Measurements from ENCODE around the gene SVIL.
"Not testable (repeated sequence)": the region's sequence is repeated elsewhere in the genome, so short reads cannot be mapped to it uniquely, and the experiment has no call there.

The SVIL gene

DNA sequence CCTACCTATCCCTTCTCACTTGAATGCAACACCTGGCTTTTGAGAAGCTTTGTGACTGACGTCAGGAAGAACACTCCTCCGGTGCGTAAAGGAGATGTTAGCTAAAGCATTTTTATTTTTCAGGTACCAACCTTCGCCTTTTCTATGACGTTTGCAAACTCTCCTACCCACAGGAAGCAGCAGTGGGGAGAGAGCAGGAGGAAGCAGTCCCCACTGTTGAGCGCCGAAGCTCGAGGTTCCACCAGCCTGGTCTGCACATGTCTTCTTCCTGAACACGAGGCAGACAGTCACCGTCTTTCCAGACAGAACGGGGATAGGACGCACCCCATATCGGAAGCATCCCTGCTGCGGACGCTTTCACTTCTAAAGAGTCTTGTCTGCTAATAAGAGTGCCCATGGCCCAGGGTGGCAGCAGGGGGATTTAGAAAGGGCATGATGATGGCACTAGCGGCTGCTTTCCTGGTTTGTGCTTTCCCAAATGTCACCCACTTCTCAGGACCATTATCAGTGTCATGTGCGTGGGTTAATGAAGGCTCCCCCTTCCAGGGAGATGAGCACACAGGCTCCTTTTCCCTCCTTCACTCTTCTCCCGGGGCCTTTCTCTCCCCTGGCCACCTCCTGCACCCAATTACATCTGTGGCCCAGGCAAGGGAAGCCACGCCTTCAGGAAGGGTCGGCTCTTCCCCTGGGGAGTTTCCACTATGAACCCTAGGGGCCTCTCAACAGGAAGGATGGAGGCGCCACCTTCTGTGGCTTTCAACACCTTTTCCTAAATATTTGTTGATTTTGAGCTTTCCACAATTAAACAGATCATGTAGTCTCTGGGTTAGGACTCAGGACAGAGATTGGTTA is 147.5 kb downstream of the SVIL start:
- not testable (repeated sequence) for DNase-seq (ENCODE audit: low read depth in 2 of 2)

DNA sequence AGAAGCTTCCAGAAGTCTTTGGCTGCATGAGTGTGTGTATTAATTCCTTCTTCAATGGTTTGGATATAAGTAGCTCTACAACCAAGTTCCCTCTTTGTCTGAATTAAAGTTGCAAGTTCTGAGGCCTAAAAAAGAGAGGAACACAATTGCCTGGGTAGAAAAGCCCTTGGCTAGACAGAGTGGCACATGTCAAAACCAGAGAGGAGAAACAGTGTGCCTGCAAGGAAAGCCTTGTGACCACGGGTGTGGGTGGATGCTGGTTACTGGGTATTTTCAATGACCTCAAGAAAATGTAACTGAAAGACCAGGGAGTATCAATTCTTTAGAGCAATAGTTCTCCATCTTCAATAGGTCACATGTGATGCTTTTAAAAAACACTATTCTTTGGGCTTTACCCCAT is 148.3 kb downstream of the SVIL start:
- DNase-seq (ENCODE audit: low read depth in 2 of 2): no peak

DNA sequence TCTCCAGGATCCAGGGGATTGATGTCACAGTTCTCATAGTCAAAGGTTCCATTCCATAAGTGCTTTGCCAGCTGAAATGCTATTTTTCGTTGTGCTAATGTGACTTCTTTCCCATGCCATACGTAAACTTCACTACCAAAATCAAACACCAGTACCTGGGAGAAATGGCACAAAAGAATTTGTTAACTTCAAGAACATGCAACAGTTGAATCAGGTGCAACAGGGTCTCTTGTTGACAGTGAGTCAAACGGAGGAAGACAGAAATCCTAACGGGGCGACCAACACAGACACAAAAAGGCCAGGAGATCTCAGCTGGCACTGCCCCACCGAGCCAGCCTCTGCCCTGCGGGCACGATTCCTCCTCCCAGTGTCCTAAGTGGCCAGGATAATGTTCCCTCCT is 150.1 kb downstream of the SVIL start:
- DNase-seq (ENCODE audit: low read depth in 2 of 2): not testable (repeated sequence)

DNA sequence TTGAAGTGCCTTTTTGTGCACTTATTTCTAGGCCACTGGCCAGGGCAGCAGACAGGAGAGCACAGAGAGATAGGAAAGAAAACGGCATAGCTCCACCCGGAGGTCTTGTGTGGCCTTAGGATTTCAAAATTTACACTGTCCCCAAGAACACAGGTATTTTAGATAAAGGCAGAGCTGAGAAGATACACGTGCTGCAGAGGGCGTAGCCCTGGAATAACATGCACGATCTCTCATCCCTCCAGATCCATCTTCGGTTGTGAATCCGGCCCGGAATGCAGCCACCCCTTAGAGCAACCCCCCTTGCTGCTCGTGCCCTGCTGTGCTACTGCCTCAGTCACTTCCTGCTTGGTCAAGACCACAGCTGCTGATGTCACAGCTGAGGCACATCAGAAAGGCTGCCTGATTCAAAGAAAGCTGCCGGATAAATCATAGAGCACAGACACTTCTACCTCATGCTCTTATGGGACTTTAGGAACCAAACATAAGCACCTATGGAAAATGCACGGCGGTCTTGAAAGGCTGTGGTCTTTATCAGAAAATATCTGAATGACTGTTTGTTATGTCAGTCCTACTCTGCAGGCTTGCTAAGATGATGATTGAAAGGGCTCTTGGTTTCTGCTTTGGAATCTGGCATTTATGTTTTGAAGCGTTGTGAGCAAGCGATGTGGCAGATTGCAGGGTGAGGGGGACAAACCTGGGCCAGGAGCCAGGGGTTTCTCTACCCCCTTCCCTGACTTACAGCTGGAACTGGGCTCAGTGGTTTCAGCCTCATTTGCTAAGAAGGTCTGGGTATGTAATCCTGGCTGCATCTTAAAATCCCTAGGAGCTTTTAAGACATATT is 152.0 kb downstream of the SVIL start:
- no peak for DNase-seq (ENCODE audit: low read depth in 2 of 2)

DNA sequence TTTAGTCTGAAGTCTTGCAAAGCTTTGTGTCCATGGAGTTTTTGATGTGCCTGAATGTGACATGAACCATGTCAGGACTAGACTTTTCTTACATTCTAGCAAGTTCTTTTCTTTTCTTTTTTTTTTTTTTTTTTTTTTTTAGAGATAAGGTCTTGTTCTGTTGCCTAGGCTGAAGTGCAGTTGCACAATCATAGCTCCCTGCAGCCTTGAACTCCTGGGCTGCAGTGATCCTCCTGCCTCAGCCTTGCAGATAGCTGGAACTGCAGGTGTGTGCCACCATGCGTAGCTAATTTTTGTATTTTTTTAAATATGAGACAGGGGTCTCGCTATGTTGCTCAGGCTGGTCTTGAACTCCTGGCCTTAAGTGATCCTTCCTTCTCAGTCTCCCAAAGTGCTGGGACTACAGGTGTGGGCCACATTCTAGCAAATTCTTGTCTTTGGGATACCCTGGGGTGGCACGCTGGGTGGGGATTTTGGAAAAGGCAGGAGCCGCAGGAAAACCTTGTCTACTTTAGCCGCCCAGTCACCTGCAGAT is 152.8 kb downstream of the SVIL start:
- DNase-seq (ENCODE audit: low read depth in 2 of 2): no peak

DNA sequence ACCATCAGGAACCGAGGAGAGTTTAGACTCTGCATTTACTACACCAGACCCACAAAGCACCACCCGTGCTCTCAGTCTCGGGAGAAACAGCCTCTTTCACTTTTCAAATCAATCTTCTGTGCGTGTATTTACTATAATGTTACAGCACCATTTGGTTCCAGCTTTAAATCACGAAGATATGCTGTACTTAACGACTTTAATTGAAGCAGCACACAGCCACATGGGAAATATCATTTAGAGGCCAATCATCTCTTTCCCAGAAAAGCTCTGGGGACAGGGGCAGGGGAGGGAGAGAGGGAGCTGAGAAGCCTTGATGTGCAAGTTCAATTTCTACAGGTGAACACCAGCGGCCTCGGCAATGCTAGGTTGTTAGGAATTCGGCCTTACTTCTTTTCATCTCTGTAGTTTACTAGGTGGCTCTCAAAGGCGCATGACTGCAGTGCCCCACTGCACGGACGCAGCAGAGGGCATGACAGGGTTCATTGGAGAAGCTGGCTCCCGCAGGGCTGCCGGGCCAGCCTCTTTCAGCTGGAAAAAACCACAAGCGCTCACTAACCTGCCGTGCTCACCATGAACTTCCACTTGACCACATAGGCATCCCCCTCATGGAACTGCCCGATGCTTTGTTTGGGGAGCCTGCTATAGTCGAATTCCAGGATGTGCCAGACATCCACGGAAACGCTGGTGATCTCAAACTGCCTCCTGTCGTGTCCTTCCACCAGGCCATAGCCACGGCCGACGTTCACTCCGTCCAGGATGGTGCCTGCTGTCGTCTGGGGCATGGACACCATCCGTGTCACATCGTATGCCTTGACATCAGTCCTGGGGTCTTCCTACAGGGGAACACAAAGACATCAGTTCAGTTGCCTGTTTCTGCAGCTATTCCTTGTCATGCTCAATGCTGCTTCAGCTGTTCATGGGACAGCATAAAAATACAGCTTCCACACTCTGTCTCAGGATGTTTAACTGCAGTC is 154.5 kb downstream of the SVIL start:
- no peak for DNase-seq (ENCODE audit: low read depth in 2 of 2)

DNA sequence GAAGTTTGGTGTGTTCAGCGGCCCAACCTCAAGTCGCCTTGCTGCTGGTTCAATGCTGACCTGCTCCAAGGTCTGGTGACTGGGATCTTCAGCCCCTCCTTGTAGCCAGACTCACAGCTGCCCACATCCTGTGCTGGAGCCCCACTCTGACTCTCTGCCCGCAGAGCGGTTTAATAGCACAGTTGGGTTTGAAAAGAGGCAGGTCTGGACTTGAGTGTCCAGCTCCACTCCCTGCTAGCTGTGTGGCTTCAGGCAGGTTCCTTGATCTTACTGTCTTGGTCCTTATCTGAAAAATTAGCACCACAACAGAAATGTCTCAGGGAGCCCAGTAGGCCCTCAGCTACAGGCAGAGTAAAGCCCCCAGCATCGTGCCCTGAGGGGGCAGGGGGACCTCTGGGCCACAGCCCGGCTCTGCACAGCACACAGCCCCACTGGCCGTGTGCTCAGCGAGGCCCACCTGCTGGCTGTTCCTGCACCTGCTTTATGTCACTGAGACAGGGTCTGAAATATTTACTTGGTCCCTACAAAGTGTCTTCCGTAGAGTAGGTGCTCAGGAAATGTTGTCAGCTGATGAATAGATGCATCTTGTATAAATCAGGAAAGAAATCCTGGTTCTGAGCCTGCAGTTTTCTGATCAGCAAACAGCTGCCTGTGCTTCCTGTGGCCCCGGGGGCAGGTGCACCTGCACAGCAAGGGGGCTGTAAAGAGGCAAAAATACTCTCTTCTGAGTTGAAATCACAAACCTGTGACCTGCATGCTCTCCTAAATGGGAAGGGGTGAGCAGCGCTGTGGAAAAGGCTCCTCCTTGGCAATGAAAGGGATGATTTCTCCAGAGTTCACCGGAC is 155.5 kb downstream of the SVIL start:
- no peak for DNase-seq (ENCODE audit: low read depth in 2 of 2)

DNA sequence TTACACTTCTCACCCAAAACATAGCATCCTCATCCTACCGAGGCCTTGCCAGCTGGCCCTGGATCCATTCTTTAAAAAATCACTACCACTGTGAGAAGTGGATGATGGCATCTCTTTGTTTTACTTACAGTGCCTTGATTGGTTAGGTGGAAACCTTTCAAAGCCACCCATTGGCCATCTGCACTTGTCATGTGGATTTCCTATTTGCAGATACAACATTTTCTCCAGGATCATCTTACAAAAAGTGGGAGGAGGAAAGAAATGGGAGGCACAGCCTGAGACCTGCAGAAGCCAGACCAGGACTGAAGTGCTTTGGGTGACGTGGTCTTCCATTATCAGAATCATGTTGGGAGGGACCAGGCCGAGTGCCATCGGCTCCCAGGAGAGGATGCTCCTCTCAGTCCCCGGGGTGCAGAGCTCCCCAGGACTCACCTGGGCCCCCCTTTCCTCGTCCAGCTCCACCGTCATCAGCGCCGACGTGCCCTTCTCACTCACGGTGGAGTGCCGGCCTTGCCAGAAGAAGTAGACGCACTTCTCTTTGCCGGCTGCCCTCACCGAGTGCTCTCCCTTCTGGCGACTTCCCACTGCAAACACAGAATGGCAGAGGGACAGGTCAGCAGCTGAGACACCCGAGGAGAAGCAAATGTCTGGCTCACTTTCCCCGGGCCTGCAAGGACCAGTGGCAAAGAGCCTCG is 161.2 kb downstream of the SVIL start:
- DNase-seq (ENCODE audit: low read depth in 2 of 2): no peak

DNA sequence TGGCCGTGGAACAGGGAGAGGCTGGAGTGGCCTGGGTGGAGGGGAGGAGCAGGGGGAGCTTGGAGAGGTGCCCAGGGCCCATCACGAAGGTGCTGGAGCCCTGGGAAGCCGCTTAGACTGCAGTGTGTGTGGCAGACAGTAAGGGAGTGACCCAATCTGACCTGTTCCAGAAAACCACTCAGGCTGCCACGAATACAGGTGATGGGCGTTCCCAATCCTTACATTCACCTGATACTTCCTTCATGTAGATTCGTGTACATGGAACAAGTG is 161.7 kb downstream of the SVIL start:
- no peak for DNase-seq (ENCODE audit: low read depth in 2 of 2)

DNA sequence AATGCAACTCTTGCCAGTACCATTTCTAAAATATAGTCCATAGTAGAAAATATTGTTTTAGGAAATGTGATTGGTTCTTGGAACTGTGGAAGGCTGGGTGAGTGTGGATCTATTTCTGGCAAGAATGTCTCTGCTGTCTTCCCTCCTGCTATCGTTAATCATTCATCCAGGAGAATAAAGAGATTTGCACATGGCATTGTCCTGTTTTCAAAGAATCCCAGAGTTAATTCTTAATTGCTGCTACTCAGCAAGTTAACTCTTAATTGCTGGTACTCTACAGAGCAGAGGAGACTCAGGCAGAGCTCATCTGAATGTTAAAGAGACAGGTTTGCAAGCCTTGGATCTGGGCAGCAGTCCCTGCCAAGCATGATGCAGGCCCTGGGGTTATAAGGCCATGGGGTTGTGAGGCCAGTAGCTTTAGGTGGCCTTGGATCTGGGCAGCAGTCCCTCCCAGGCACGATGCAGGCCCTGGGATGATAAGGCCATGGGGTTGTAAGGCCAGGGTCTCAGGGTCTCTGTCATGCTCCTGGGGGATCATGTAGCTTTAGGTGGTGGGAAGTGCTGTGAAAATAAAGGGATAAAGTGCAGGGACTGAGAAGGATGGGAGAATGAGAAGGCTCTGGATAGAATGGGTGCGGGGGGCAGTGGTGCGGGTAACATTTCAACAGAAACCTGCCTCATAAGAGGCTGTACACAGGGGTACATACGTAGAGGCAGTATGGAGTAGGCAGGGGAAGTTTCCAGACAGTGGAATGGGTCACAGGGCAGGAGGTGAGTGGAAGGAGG is 162.3 kb downstream of the SVIL start:
- no peak for DNase-seq (ENCODE audit: low read depth in 2 of 2)

DNA sequence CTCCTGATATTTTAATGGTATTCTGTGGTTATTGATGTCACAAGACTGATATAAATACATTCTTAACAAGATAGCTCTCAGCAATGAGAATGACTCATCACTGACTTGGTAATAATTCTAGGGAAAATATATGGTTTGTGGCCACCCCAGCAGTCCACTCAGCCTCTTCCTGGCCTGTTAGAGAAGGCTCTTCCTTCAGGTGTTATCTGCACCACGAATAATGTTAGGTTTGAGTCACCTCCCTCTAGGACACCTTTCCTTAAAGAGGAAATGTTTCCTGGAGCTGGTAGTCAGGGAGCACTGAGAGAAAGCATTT is 163.3 kb downstream of the SVIL start:
- DNase-seq (ENCODE audit: low read depth in 2 of 2): no peak

DNA sequence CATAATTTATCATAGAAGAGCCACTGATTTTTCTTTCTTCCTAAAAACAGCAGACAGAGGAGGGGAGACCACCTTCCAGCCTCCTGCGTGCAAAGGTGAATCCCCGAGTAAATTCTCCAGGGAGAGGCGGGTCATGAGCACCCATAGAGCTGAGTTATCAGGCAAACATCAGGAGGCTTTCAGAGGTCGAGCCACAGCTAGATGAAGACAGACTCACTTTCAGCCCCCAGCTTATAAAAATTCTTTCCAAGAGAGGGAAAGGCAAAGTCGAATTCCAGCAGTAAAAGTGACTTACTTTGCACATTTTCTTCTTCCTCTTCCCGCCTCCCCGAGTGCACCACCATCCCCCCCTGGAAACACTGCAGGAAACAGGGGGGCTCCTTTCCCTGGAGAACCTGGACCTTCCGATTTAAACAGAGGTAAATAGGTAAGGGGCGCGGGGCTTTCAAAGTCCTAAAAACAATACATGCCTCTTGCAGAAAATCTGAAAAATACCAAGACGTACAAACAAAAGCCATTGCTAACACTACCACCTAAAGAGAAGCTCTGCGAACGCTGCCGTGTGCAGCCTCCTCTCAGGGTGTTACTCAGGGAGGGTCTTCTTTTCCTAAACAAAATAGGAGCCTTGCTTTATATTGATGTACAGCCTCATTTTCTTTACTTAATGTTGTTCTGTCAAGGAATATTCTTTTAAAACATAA is 163.8 kb downstream of the SVIL start:
- DNase-seq (ENCODE audit: low read depth in 2 of 2): no peak

DNA sequence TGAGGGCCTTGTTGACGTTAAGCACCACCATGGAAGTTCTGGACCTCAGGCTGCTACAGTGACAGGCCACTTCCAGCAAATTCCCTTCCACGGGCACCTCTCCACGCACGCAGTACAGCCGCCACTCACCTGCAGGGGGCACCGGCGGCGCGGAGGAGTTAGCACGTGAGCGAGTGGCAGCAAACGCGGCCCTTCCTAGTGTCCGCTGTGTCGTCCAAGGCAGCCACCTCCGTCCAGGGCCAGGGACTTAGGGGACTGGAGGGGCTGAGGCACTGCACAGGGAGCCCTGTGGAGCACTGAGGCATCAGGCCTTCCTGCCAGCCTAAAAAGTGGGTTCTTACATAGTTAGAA is 164.4 kb downstream of the SVIL start:
- DNase-seq (ENCODE audit: low read depth in 2 of 2): no peak

DNA sequence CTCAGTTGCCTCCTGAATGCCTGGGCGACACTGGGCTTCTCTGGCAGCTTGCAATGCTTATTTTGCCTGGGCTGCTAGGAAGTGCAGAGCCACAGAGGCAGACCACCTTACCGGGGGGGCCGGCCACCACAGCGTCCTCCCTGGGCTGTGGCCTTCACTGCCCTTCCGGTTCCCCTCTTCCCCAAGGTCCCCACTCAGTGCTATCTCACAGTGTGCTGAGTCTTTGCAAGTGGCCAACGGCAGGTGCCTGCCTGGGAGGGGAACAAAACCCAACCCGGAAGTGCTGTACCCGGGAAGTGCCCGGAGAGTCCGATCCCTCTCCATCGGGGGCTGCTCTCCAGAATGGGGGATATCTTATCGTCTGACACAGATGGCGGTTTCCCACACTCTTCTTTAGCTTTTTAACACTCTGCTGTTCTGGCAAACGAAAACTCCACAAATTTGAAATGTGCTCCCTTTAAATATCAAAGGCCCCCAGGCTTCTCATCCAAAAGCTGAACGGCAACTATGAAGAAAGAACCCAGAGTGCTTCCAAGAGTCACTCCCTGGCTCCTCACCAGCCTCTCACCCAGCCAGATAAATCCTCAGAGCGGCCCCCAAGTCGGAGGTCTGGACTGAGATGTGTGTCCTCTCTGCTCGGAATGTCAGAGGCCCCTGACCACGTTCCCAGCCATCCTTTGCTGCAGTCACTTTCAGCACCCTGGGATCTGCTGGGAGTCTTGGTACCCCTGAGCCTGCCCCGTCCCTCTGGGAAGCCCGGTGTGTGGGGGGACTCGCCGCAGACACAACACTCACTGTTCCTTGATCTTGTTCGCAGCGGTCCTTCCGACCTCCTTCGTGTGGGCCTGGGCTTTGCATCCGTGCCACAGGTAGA is 165.1 kb downstream of the SVIL start:
- DNase-seq (ENCODE audit: low read depth in 2 of 2): no peak

DNA sequence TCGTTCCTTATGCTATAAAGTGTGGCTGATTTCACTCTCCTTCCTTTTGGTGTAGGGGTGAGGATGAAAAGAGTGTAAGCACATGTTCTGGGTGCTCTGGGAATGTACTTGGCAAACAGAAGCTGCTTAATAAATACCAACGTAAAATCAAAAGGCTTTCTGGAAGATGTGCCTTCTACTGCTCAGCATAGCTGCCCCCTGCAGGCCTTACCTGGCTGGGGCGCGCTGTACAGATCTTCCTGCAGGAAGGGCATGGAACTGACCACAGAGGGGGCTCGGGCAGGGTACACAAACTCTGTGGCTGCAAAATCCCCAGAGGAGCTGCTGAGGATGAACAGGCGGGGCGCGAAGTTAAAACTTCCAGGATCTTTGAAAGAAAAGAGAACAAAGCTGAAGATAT is 169.4 kb downstream of the SVIL start:
- no peak for DNase-seq (ENCODE audit: low read depth in 2 of 2)

DNA sequence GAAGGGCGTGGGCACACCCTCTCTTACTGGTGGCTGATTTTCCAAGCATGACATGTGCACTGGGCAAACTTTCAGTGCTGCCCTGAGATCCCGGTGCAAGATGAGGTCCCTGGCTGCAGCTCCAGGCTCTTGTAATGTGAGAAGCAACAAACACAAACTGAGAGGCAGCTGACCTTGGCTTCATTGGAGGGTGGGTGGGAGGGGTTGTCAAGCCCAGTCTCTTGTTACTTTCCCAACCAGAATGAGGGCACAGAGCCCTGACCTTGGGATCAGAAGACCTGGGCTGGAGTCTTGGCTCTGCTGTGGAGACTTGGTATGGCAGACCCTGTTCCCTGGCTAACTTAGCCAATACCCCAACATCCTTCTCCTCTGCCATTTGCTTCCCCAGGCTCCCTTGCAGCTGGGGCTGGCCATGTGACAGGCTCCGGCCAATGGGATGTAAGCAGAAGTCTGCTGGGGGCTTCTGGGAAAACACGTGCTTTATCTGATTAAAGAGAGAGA is 170.1 kb downstream of the SVIL start:
- DNase-seq (ENCODE audit: low read depth in 2 of 2): not testable (repeated sequence)

DNA sequence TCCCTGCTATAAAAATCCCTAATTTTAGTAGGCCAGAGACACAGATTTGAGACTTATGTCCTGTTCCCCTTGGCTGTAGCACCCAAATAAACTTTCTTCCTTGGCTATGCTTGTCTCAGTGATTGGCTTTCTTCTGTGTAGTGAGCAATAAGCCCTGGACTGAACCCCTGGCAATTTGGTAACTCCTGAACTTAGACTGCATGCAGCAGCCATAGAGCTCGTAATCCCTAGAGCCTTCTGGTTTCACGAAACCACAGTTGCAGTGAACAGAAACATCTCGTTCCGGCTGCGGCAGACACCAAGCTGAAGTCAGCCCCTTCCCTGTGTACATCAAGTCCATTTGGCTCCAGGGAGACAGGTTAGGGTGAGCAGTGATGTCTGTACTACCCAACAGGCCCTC is 173.7 kb downstream of the SVIL start:
- no peak for DNase-seq (ENCODE audit: low read depth in 2 of 2)

DNA sequence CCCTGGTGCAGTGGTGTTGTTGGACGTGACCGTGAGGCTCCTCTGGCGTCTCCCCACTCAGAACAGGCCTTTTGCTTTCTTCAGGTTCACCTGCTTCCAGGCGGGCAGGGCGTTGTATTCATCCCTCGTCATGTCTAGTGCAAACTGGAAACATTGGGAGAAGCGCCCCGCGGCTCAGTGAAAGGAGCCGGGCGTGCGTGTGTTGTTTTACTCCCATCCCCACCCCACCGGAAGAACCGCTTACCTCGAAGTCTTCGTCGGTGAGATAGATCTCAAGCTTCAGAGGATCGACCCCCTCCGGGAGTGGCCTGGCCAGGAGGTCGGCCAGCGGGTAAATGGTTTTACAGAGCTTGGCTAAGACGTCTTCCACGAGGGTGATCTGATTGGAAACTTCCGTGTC is 176.6 kb downstream of the SVIL start:
- DNase-seq (ENCODE audit: low read depth in 2 of 2): not testable (repeated sequence)
